ENCODE data around the gene LASP1NB.

- TF ChIP-seq, protein P1, sequence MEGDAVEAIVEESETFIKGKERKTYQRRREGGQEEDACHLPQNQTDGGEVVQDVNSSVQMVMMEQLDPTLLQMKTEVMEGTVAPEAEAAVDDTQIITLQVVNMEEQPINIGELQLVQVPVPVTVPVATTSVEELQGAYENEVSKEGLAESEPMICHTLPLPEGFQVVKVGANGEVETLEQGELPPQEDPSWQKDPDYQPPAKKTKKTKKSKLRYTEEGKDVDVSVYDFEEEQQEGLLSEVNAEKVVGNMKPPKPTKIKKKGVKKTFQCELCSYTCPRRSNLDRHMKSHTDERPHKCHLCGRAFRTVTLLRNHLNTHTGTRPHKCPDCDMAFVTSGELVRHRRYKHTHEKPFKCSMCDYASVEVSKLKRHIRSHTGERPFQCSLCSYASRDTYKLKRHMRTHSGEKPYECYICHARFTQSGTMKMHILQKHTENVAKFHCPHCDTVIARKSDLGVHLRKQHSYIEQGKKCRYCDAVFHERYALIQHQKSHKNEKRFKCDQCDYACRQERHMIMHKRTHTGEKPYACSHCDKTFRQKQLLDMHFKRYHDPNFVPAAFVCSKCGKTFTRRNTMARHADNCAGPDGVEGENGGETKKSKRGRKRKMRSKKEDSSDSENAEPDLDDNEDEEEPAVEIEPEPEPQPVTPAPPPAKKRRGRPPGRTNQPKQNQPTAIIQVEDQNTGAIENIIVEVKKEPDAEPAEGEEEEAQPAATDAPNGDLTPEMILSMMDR (conservative IDR thresholded peaks at IDR 0.05; ENCODE audit: low read length): no peak
- TF ChIP-seq EZH2phosphoT487 (IDR thresholded peaks at IDR 0.05; ENCODE audit: borderline replicate concordance): no peak
Measured at GRCh38 chr17:38939987-38940386, 14.6 kb downstream of the LASP1NB start.

Measured in Loucy (cell line).